HepG2 (cell line): ENCODE data around the gene MINDY1. TPM values are rescaled to one million over a fixed set of nuclear protein-coding genes. Genes with fewer than 3 reads are reported as not detected.

Source experiments
- AKAP8 ChIP-seq: sonication (generic); formaldehyde crosslinking; IDR thresholded peaks from 2 replicates; pipeline ENCODE4 v1.5.1; 2020; ENCODE audit warnings: mild to moderate bottlenecking, missing genetic modification reagents
- GPN1 ChIP-seq: sonication (generic); formaldehyde crosslinking; IDR thresholded peaks from 2 replicates; pipeline ENCODE4 v1.5.1; 2020; ENCODE audit warnings: missing genetic modification reagents, borderline replicate concordance
- KDM5B ChIP-seq: sonication (generic); formaldehyde crosslinking; IDR thresholded peaks from 2 replicates; pipeline ENCODE4 v1.4.0; 2020; ENCODE audit warnings: missing genetic modification reagents, mild to moderate bottlenecking, borderline replicate concordance
- MBD4 ChIP-seq: IDR thresholded peaks from 2 replicates; pipeline ENCODE4 v1.6.1; 2012; ENCODE audit warnings: low read length, inconsistent platforms, borderline replicate concordance
- MED8 ChIP-seq: sonication (generic); formaldehyde crosslinking; IDR thresholded peaks from 2 replicates; pipeline ENCODE4 v1.8.1; 2023; ENCODE audit warnings: mild to moderate bottlenecking, missing genetic modification reagents; ENCODE audit not compliant: insufficient replicate concordance
- MEIS2 ChIP-seq: sonication (generic); formaldehyde crosslinking; IDR thresholded peaks from 2 replicates; pipeline ENCODE4 v1.9.0; 2021; ENCODE audit warnings: mild to moderate bottlenecking, missing genetic modification reagents
- MTERF4 ChIP-seq: sonication (generic); formaldehyde crosslinking; IDR thresholded peaks from 2 replicates; pipeline ENCODE4 v1.8.0; 2023; ENCODE audit warnings: mild to moderate bottlenecking, missing genetic modification reagents
- PRMT3 ChIP-seq: sonication (generic); formaldehyde crosslinking; IDR thresholded peaks from 2 replicates; pipeline ENCODE4 v1.8.1; 2022; ENCODE audit warnings: low read depth, mild to moderate bottlenecking, moderate library complexity, missing genetic modification reagents, borderline replicate concordance
- SIN3B ChIP-seq: fragments of 150-350 bp; IDR thresholded peaks from 2 replicates; pipeline ENCODE4 v1.6.1; 2014; ENCODE audit warnings: low read length
- SP2 ChIP-seq: sonication (generic); formaldehyde crosslinking; IDR thresholded peaks from 2 replicates; pipeline ENCODE4 v1.5.1; 2020; ENCODE audit warnings: mild to moderate bottlenecking, missing genetic modification reagents
- TEAD3 ChIP-seq: optimal IDR thresholded peaks from 2 replicates; pipeline ENCODE3; 2016; ENCODE audit warnings: borderline replicate concordance
- ZBTB2 ChIP-seq: sonication (generic); formaldehyde crosslinking; IDR thresholded peaks from 2 replicates; pipeline ENCODE4 v1.8.0; 2022; ENCODE audit warnings: low read depth, missing genetic modification reagents
- ZNF18 ChIP-seq: sonication (generic); formaldehyde crosslinking; IDR thresholded peaks from 2 replicates; pipeline ENCODE4 v1.8.0; 2022; ENCODE audit warnings: mild to moderate bottlenecking, missing genetic modification reagents; ENCODE audit not compliant: insufficient replicate concordance
- ZNF207 ChIP-seq: fragments of 450-650 bp; IDR thresholded peaks from 2 replicates; pipeline ENCODE4 v1.6.1; 2016; ENCODE audit warnings: antibody characterized with exemption, borderline replicate concordance
- ZNF556 ChIP-seq: sonication (generic); formaldehyde crosslinking; IDR thresholded peaks from 2 replicates; pipeline ENCODE4 v1.4.0; 2020; ENCODE audit warnings: mild to moderate bottlenecking, missing genetic modification reagents, borderline replicate concordance
- ZNF607 ChIP-seq: sonication (generic); formaldehyde crosslinking; IDR thresholded peaks from 2 replicates; pipeline ENCODE4 v1.5.1; 2020; ENCODE audit warnings: missing genetic modification reagents, mild to moderate bottlenecking, borderline replicate concordance
- ZNF609 ChIP-seq: sonication (generic); formaldehyde crosslinking; IDR thresholded peaks from 2 replicates; pipeline ENCODE4 v1.4.0; 2020; ENCODE audit warnings: mild to moderate bottlenecking, missing genetic modification reagents, borderline replicate concordance
- ZSCAN9 ChIP-seq: IDR thresholded peaks from 2 replicates; pipeline ENCODE4 v1.6.1; 2016; ENCODE audit warnings: borderline replicate concordance
- polyA plus RNA-seq, 8 experiments: library from polyadenylated mRNA; depleted of rRNA in 3 of 8; stranded (reverse) in 7 of 8; unstranded in 1 of 8; fragments of >200 nt; fragmentation: Illumina TruSeq in 4 of 8; extraction: Trizol in 4 of 8; gene quantifications; 2 replicates each; pipeline versions ENCODE4 v1.2.1 to v1.2.3, GENCODE V29; 2011 to 2016; ENCODE audit warnings: low read depth in 4 of 8, missing spikeins in 1 of 8, mixed read lengths in 1 of 8; ENCODE audit not compliant: insufficient read depth in 1 of 8
- total RNA-seq, 5 experiments: library from RNA; depleted of rRNA; stranded (reverse); fragments of >200 nt; fragmentation: Illumina TruSeq; extraction: Trizol; gene quantifications; 2 replicates each; pipeline ENCODE4 v1.2.3, GENCODE V29; 2016; ENCODE audit warnings: low read depth in 1 of 5

Gene MINDY1
- total and polyA plus RNA-seq, 2 of the 13 experiments (the other 11 are each of a cell fraction or from before 2014, with no cell fraction given) = 11.1 to 15.0 TPM

GRCh38 chr1:150979092-150980056, 27.3 kb downstream of the MINDY1 start (continued):
- TF ChIP-seq ZNF609 (no peak), ZNF607 (no peak), GPN1 (no peak), ZSCAN9 (CRISPR knock-in tag) (peak; percentile 58; the same call in 1 of the 2 replicates), MTERF4 (CRISPR knock-in tag) (no peak), SP2 (CRISPR knock-in tag) (no peak), AKAP8 (CRISPR knock-in tag) (no peak), MBD4 (no peak), PRMT3 (CRISPR knock-in tag) (no peak), TEAD3 (peak; percentile 50), SIN3B (no peak), KDM5B (CRISPR knock-in tag) (0 out of 2 replicates have a peak, but pooled peaks have one; percentile 14), ZNF556 (peak; percentile 39; the same call in 1 of the 2 replicates), MED8 (CRISPR knock-in tag) (no peak), ZNF207 (no peak), ZBTB2 (CRISPR knock-in tag) (no peak), MEIS2 (no peak), ZNF18 (CRISPR knock-in tag) (no peak)
